Stimulated activated CD8-positive, alpha-beta memory T cell treated with anti-CD3 and anti-CD28 coated beads, Interleukin-2, amount 100 ng/mL, for 48 hours (primary cell): Measurements from ENCODE around the gene TAF11L4.
"Not testable (repeated sequence)": the region's sequence is repeated elsewhere in the genome, so short reads cannot be mapped to it uniquely, and the experiment has no call there.

Experiments
- DNase-seq, 2 donors: peaks; one replicate each; pipeline ENCODE4 v3.0.0-alpha.2; 2020; ENCODE audit warnings: low read depth in 2 of 2

The TAF11L4 gene

DNA sequence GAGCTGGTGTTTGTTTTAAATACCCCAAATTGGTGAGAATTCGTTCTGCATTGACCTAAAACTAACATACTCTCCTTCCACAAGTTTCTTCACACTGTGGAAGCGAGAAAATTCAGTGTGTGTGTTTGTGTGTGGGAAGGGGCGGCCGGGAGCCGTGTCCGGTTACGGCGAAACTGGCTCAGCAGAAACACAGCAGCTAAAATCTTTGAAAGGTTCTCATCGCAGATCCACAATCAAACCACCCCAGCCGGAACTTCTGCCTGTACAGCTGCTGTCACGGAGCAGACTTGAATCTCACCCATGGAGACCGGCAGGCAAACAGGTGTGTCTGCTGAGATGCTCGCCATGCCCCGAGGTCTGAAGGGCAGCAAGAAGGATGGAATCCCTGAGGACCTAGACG, at the start of gene TAF11L4:
Gene TAF11L4 (plus strand): TSS at position 301 of the 400 bp plus-strand sequence.
- DNase-seq: not testable (repeated sequence)

DNA sequence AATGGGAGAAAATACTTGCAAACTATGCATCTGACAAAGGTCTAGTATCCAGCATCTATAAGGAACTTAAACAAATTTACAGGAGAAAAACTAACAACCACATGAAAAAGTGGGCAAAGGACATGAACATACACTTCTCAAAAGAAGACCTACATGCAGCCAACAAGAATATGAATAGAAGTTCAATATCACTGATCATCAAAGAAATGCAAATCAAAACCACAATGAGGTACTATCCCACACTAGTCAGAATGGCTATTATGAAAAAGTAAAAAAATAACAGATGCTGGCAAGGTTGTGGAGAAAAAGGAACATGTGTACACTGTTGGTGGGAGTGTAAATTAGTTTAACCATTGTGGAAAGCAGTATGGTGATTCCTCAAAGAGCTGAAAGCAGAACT, 46.5 kb upstream of the TAF11L4 start:
- DNase-seq: not testable (repeated sequence)

DNA sequence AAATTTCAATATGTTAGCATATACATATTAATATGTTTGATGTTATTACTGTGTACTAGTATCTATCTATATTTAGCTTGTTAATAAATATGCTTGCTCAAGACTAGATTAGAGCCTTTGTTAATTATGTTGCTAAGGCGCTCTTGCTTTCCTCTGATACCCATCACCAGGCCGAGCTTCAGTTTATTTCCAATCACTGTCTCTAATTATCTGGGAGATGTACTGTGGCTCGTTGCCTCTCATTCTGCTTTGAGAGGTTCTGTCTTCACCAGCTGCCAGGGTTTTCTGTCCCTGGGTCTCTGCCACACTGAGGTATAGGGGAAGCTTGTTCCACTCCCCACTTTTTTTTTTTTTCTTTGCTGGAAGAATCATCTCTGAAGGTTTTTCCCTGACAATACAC, 44.6 kb upstream of the TAF11L4 start:
- DNase-seq: no peak

DNA sequence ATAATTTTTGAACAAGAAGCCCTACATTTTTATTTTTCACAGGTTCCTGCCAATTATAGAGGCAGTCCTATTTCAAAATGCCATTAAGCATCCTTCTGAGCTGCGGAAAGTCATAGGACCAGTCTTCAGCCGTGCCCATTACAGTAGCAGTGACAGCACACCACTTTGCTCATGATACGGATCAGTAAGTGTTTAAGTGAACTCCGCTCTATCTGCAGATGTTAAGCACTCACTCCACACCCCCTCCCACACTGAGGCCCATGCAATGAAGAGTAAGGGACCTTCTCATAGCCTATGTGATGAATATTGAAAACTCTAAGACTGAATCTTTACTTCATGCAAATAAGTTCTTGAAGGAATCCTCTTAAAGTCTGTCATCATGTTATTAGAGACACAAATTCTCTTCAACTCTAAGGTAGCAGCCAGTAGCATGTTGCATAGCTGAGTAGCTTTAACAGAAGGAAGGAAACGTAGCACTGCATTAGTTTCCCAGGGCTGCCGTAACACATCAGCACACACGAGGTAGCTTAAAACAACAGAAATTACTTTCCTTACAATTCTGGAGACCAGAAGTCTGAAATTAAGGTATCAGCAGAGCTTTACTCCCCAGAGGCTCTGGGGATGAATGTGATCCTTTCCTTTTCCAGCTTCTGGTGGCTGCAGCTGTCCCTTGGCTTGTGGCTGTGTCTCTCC, 43.9 kb upstream of the TAF11L4 start:
- DNase-seq: no peak

DNA sequence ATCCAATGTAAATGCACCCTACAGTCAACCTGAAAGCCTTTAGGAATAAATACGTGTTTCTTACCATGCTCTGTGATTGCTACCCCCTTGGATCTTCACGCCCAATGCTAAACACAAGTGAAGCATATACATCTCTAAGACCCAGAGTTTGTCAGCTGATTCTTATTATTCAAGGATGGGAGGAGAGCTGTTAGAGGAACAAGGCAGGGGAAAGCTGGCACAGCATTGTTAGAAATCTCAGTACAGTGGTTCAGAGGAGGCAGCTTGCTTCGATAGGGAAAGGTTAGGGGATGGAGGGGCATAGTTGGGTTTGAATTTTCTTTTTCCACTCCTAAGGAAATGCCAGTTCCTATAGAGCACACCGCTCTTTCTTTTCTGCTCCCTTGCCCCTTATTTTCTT, 40.2 kb upstream of the TAF11L4 start:
- DNase-seq: no peak

DNA sequence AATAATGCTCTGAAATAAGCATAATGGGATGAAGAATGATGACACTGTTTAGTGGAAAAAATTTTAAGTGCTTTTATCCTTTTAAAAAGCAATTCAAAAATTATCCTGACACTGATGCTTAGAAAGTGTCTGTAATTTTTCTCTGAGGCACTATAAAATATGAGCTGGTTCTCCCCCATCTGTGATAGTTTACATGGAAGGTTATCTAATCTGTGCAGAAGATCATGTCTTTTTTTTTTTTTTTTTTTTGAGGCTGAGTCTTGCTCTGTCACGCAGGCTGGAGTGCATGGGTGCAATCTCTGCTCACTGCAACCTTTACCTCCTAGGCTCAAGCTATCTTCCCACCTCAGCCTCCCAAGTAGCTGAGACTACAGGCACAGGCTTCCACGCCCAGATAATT, 38.8 kb upstream of the TAF11L4 start:
- DNase-seq: no peak

DNA sequence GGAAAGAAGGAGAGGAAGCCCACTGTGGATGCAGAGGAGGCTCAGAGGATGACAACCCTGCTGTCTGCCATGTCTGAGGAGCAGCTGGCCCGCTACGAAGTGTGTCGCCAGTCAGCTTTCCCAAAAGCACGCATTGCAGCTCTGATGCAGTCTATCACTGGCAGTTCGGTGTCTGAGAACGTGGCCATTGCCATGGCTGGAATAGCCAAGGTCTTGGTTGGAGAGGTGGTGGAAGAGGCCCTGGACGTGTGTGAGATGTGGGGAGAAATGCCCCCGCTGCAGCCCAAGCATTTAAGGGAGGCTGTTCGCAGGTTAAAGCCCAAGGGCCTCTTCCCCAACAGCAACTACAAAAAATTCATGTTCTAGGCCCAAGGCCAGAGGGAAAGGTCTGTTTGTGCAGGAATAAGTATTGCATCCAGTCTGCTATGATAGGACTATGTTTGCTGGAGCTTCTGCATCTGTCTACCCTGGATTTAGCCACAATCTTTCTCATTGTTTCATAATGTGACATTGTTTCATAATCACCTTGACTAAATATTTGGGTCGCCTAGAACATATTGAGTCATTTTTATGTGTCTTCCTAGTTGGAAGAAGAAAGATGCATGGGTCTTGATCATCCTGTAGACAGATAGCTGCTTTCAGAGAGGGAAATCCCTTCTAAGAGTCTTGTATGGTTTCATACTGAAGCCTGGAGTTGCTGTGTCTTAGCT, 35.0 kb upstream of the TAF11L4 start:
- not testable (repeated sequence) for DNase-seq

DNA sequence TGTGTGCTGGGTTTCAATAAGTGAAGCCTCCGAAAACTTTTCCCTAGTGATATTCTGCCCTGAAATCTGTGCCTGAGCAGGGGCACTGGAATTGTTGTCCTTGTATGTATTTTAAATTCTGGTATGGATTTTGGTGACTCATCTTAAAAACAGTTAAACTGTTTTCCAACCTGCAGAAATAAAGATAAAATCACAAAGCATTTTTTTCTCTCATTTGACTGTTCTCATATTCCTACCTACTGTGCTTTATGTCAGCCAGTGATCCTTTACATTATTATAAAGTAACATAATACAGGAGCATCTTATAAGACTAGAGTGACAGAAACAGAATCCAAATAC, 34.5 kb upstream of the TAF11L4 start:
- no peak for DNase-seq

DNA sequence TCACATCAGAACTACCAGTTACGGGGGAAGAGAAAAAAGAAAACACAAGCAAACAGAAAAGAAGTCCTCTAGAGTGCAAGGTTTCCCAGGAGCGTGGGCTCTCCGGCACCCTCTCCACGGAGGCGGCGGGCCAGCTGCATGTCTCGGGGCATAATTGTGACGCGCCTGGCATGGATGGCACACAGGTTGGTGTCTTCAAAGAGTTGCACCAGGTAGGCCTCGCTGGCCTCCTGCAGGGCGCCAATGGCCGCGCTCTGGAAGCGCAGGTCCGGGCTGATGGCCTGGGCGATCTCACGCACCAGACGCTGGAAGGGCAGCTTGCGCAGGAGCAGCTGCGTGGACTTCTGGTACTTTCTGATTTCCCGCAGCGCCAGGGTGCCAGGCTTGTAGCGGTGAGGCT, 30.3 kb upstream of the TAF11L4 start:
- not testable (repeated sequence) for DNase-seq

DNA sequence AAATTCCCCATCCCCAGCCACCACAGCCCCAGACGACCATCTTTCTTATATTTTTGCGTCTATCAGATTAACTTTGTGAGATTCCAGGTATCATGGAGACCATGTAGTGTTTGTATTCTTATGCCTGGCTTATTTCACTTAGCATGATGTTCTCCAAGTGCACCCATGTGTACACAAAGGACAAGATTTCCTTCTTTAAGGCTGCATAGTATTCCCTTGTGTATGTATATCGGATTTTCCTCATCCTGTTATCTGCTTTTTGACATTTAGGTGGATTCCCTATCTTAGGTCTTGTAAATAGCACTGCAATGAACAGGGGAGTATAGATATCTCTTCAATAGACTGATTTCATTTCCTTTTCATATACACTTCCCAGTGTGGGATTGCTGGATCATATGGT, 28.8 kb upstream of the TAF11L4 start:
- DNase-seq: no peak

DNA sequence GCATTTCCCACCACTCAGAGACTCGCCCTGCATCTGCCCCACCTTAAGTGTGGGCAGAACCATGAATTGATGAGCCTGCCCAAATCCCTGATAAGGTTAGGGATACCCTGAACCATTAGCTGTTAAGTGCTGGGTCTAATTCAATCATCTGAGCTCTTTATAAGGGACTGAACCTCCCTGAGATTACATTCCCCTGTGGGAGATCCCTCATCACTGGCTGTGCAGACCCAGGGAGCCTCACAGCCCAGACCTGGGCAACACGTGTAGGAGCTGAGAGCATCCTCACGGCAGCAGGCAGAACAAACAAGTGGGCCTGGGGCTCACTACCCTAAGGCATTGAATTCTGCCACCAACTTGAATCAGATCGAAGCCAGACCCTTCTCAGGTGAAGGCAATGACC, 24.2 kb upstream of the TAF11L4 start:
- no peak for DNase-seq

DNA sequence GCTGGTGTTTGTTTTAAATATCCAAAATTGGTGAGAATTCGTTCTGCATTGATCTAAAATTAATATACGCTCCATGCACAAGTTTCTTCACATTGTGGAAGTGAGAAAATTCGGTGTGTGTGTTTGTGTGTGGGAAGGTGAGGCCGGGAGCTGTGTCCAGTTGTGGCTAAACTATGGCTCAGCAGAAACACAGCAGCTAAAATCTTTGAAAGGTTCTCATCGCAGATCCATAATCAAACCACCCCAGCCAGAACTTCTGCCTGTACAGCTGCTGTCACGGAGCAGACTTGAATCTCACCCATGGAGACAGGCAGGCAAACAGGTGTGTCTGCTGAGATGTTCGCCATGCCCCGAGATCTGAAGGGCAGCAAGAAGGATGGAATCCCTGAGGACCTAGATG, 23.7 kb upstream of the TAF11L4 start, which contains the start of gene TAF11L2:
Gene TAF11L2 (plus strand): TSS at position 301 of the 400 bp plus-strand sequence.
- DNase-seq: not testable (repeated sequence)

DNA sequence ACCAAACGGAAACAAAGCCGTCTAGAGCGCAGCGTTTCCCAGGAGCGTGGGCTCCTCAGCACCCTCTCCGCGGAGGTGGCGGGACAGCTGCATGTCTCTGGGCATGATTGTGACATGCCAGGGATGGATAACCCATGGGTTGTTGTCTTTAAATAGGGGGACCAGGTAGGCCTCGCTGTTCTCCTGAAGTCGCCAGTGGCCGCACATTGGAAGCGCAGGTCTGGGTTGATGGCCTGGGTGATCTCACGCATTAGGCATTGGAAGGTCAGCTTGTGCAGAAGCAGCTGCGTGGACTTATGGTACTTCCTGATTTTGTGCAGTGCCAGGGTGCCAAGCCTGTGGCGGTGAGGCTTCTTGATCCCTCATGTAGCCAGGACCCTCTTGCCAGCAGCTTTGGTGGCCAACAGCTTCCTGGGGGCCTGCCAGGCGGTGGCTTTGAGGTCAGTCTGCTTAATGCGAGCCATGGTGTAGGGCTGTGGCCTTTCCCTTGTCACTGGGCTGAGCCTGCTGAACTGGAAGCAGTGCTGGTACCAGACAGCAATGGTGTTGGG, 9.8 kb upstream of the TAF11L4 start:
- no peak for DNase-seq

DNA sequence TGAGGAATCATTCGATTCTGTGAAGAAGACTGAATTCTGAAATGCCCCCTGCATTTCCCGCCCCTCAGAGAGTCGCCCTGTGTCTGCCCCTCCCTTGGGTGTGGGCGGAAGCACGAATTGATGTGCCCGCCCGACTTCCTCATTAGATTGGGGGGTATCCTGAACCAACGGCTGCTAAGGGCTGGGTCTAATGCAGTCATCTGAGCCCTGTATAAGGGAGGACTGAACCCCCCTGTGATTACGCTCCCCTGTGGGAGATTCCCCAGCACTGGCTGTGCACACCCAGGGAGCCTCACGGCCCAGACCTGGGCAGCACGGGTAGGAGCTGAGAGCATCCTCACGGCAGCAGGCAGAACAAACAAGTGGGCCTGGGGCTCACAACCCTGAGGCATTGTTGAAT, 4.1 kb upstream of the TAF11L4 start:
- DNase-seq: not testable (repeated sequence)

DNA sequence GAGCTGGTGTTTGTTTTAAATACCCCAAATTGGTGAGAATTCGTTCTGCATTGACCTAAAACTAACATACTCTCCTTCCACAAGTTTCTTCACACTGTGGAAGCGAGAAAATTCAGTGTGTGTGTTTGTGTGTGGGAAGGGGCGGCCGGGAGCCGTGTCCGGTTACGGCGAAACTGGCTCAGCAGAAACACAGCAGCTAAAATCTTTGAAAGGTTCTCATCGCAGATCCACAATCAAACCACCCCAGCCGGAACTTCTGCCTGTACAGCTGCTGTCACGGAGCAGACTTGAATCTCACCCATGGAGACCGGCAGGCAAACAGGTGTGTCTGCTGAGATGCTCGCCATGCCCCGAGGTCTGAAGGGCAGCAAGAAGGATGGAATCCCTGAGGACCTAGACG, 3.5 kb upstream of the TAF11L4 start, which contains the start of gene TAF11L3:
Gene TAF11L3 (plus strand): TSS at position 301 of the 400 bp plus-strand sequence.
- DNase-seq: not testable (repeated sequence)

DNA sequence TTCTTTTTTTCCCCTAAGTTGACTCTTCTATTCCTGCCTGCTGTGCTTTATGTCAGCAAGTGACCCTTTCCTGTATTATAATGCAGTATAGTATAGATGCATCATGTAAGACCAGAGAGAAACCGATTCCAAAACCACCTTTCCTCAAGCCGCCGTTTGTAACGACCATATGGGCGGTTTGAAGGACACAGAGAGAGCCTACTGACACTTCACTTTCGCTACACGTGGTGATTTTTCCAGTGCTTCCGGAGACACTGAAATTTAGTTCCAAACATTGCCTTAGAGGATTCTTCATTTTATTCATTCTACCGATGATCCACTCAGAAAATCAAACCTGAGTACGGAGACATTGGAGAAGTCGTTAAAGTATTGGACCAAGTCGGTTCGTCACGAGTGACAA, 2.1 kb upstream of the TAF11L4 start:
- not testable (repeated sequence) for DNase-seq

DNA sequence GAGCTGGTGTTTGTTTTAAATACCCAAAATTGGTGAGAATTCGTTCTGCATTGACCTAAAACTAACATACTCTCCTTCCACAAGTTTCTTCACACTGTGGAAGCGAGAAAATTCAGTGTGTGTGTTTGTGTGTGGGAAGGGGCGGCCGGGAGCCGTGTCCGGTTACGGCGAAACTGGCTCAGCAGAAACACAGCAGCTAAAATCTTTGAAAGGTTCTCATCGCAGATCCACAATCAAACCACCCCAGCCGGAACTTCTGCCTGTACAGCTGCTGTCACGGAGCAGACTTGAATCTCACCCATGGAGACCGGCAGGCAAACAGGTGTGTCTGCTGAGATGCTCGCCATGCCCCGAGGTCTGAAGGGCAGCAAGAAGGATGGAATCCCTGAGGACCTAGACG, 3.3 kb downstream of the TAF11L4 start, which contains the start of gene TAF11L5:
Gene TAF11L5 (plus strand): TSS at position 301 of the 400 bp plus-strand sequence.
- not testable (repeated sequence) for DNase-seq

DNA sequence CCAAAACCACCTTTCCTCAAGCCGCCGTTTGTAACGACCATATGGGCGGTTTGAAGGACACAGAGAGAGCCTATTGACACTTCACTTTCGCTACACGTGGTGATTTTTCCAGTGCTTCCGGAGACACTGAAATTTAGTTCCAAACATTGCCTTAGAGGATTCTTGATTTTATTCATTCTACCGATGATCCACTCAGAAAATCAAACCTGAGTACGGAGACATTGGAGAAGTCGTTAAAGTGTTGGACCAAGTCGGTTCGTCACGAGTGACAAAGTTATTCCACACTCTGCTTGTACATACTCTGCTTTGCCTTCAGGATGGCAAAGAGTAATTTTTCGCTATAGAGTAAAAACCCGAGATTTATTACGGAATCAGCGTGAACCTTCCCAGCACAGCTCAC, 4.9 kb downstream of the TAF11L4 start:
- not testable (repeated sequence) for DNase-seq

DNA sequence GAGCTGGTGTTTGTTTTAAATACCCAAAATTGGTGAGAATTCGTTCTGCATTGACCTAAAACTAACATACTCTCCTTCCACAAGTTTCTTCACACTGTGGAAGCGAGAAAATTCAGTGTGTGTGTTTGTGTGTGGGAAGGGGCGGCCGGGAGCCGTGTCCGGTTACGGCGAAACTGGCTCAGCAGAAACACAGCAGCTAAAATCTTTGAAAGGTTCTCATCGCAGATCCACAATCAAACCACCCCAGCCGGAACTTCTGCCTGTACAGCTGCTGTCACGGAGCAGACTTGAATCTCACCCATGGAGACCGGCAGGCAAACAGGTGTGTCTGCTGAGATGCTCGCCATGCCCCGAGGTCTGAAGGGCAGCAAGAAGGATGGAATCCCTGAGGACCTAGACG, 6.8 kb downstream of the TAF11L4 start, which contains the start of gene TAF11L6:
Gene TAF11L6 (plus strand): TSS at position 301 of the 400 bp plus-strand sequence.
- DNase-seq: not testable (repeated sequence)
